SK-N-SH treated with all-trans-retinoic acid at 6 μM for 48 hours (cell line): Measurements from ENCODE around the gene DLG2.

ENCODE experiments used
- ATAC-seq: fragments of 200-7000 bp; cut with Tn5 transposase; 3 replicates; pipeline ENCODE4 v1.9.1; 2020; ENCODE audit warnings: mild to moderate bottlenecking, moderate library complexity
- ARNTL ChIP-seq: fragments of 450-650 bp; formaldehyde crosslinking; IDR thresholded peaks from 2 replicates; pipeline ENCODE4 v1.5.0; 2020; ENCODE audit warnings: low read depth, mild to moderate bottlenecking, moderate library complexity, borderline replicate concordance
- CREB5 ChIP-seq: fragments of 250-450 bp; sonication (Bioruptor Pico); IDR thresholded peaks from 2 replicates; pipeline ENCODE4 v1.5.1; 2020; ENCODE audit warnings: low read depth, mild to moderate bottlenecking, moderate library complexity
- CSDC2 ChIP-seq: fragments of 250-450 bp; sonication (Bioruptor Pico); IDR thresholded peaks from 2 replicates; pipeline ENCODE4 v1.5.0; 2020; ENCODE audit warnings: mild to moderate bottlenecking, moderate library complexity
- CSRNP3 ChIP-seq: fragments of 250-450 bp; sonication (Bioruptor Pico); IDR thresholded peaks from 2 replicates; pipeline ENCODE4 v1.5.1; 2021; ENCODE audit warnings: mild to moderate bottlenecking, moderate library complexity
- ESRRG ChIP-seq: fragments of 250-450 bp; sonication (Bioruptor Pico); IDR thresholded peaks from 2 replicates; pipeline ENCODE4 v1.6.1; 2021; ENCODE audit warnings: mild to moderate bottlenecking
- GLIS3 ChIP-seq: fragments of 250-450 bp; sonication (Bioruptor Pico); IDR thresholded peaks from 2 replicates; pipeline ENCODE4 v1.5.0; 2020; ENCODE audit warnings: mild to moderate bottlenecking, moderate library complexity
- ISL1 ChIP-seq: fragments of 250-450 bp; sonication (Bioruptor Pico); IDR thresholded peaks from 2 replicates; pipeline ENCODE4 v2.1.2; 2022; ENCODE audit warnings: mild to moderate bottlenecking, moderate library complexity
- OSR1 ChIP-seq: fragments of 250-450 bp; sonication (Bioruptor Pico); IDR thresholded peaks from 2 replicates; pipeline ENCODE4 v1.8.0; 2022; ENCODE audit warnings: moderate library complexity, mild to moderate bottlenecking, inconsistent platforms
- PATZ1 ChIP-seq: fragments of 250-450 bp; sonication (Bioruptor Pico); IDR thresholded peaks from 2 replicates; pipeline ENCODE4 v1.8.0; 2020; ENCODE audit warnings: mild to moderate bottlenecking, moderate library complexity, borderline replicate concordance
- POU6F1 ChIP-seq: fragments of 250-450 bp; sonication (Bioruptor Pico); IDR thresholded peaks from 2 replicates; pipeline ENCODE4 v1.8.0; 2021; ENCODE audit warnings: low read depth, mild to moderate bottlenecking, moderate library complexity, borderline replicate concordance
- PPARA ChIP-seq: fragments of 250-450 bp; sonication (Bioruptor Pico); IDR thresholded peaks from 2 replicates; pipeline ENCODE4 v1.5.0; 2020; ENCODE audit warnings: mild to moderate bottlenecking, borderline replicate concordance
- RARB ChIP-seq: fragments of 250-450 bp; sonication (Bioruptor Pico); IDR thresholded peaks from 2 replicates; pipeline ENCODE4 v1.8.0; 2021; ENCODE audit warnings: mild to moderate bottlenecking, moderate library complexity
- SNAI2 ChIP-seq: fragments of 250-450 bp; sonication (Bioruptor Pico); IDR thresholded peaks from 2 replicates; pipeline ENCODE4 v1.5.0; 2020; ENCODE audit warnings: mild to moderate bottlenecking, moderate library complexity
- TCF4 ChIP-seq: fragments of 250-450 bp; sonication (Bioruptor Pico); IDR thresholded peaks from 2 replicates; pipeline ENCODE4 v1.8.0; 2021; ENCODE audit warnings: mild to moderate bottlenecking, moderate library complexity, borderline replicate concordance
- TOX ChIP-seq: fragments of 250-450 bp; sonication (Bioruptor Pico); IDR thresholded peaks from 2 replicates; pipeline ENCODE4 v1.8.0; 2021; ENCODE audit warnings: mild to moderate bottlenecking, moderate library complexity, borderline replicate concordance
- TSHZ2 ChIP-seq: fragments of 250-450 bp; sonication (Bioruptor Pico); IDR thresholded peaks from 2 replicates; pipeline ENCODE4 v1.5.0; 2020; ENCODE audit warnings: mild to moderate bottlenecking, moderate library complexity
- ZC3H10 ChIP-seq: fragments of 250-450 bp; sonication (Bioruptor Pico); IDR thresholded peaks from 2 replicates; pipeline ENCODE4 v1.5.1; 2021; ENCODE audit warnings: mild to moderate bottlenecking, moderate library complexity
- ZFP3 ChIP-seq: fragments of 250-450 bp; sonication (Bioruptor Pico); IDR thresholded peaks from 2 replicates; pipeline ENCODE4 v1.5.0; 2020; ENCODE audit warnings: mild to moderate bottlenecking, moderate library complexity
- ZFP30 ChIP-seq: fragments of 450-650 bp; formaldehyde crosslinking; IDR thresholded peaks from 2 replicates; pipeline ENCODE4 v1.5.0; 2022; ENCODE audit warnings: mild to moderate bottlenecking, moderate library complexity
- ZNF565 ChIP-seq: fragments of 450-650 bp; formaldehyde crosslinking; conservative IDR thresholded peaks from 2 replicates; pipeline ENCODE4 v1.5.0; 2020; ENCODE audit warnings: low read depth, mild to moderate bottlenecking, moderate library complexity
- ZNF70 ChIP-seq: fragments of 450-650 bp; formaldehyde crosslinking; IDR thresholded peaks from 2 replicates; pipeline ENCODE4 v1.5.0; 2020; ENCODE audit warnings: mild to moderate bottlenecking, moderate library complexity
- ZNF8 ChIP-seq: fragments of 450-650 bp; formaldehyde crosslinking; IDR thresholded peaks from 2 replicates; pipeline ENCODE4 v1.5.0; 2020; ENCODE audit warnings: mild to moderate bottlenecking, moderate library complexity

Gene DLG2

GRCh38 chr11:84524422-84525051 is 1102.6 kb downstream of the DLG2 start:
- TF ChIP-seq RARB (CRISPR knock-in tag) (no peak), PPARA (no peak), SNAI2 (CRISPR knock-in tag) (no peak), TOX (no peak)
- ATAC-seq, result peak; percentile 69

- peak; percentile 54 for ATAC-seq
- TF ChIP-seq GLIS3 (CRISPR knock-in tag) (no peak), ISL1 (CRISPR knock-in tag) (peak; percentile 67)
These were observed 1104.8 kb downstream of the DLG2 start for GRCh38 chr11:84522331-84522730.

- TF ChIP-seq SNAI2 (CRISPR knock-in tag) (no peak), OSR1 (CRISPR knock-in tag) (no peak), CSRNP3 (CRISPR knock-in tag) (peak; percentile 80), GLIS3 (CRISPR knock-in tag) (peak; percentile 85), POU6F1 (CRISPR knock-in tag) (no peak), ARNTL (no peak), ESRRG (CRISPR knock-in tag) (peak; percentile 72; the same call in 1 of the 2 replicates), ZNF565 (CRISPR knock-in tag) (no peak), ISL1 (CRISPR knock-in tag) (peak; percentile 98), CSDC2 (0 out of 2 replicates have a peak, but pooled peaks have one; percentile 31), TCF4 (CRISPR knock-in tag) (peak; percentile 96), ZNF8 (CRISPR knock-in tag) (no peak), ZFP3 (CRISPR knock-in tag) (no peak), ZNF70 (CRISPR knock-in tag) (no peak), TOX (peak; percentile 92), CREB5 (CRISPR knock-in tag) (peak; percentile 72; the same call in 1 of the 2 replicates), TSHZ2 (peak; percentile 96), PATZ1 (CRISPR knock-in tag) (peak; percentile 73; the same call in 1 of the 2 replicates), ZFP30 (CRISPR knock-in tag) (no peak), ZC3H10 (peak; percentile 72; the same call in 1 of the 2 replicates)
- TF ChIP-seq, all 23 proteins: peak for 11
- peak; percentile 87 for ATAC-seq
These were observed 1108.4 kb downstream of the DLG2 start for GRCh38 chr11:84518631-84519183.
